ENCODE results near the gene LRATD1.

- TF ChIP-seq CTCF (IDR thresholded peaks at IDR 0.05) (no peak), POLR2A (IDR thresholded peaks at IDR 0.05) (no peak)
Measured at GRCh38 chr2:14677039-14677438, 44.5 kb downstream of the LRATD1 start.

All from tibial nerve (tissue), 3 donors.